A549 (cell line): Measurements from ENCODE around the gene MRPS15.

Experiments used
- CHD2 ChIP-seq: fragments of 150-350 bp; IDR thresholded peaks from 2 replicates; pipeline ENCODE4 v1.6.1; 2014; ENCODE audit warnings: low read length; ENCODE audit not compliant: partially characterized antibody
- CTCF ChIP-seq: fragments of >200 bp; sonication (Bioruptor Twin); formaldehyde crosslinking; IDR thresholded peaks from 3 replicates; pipeline ENCODE4 v1.5.1; 2016
- EP300 ChIP-seq, 2 experiments: fragments of >200 bp; sonication (Bioruptor Twin); formaldehyde crosslinking; IDR thresholded peaks; 2 replicates in 1 of 2; 3 replicates in 1 of 2; pipeline ENCODE4 v1.6.1; 2016 to 2017
- MAX ChIP-seq: IDR thresholded peaks from 2 replicates; pipeline ENCODE4 v1.6.1; 2012
- MYC ChIP-seq: IDR thresholded peaks from 2 replicates; pipeline ENCODE4 v1.6.1; 2012; ENCODE audit warnings: mild to moderate bottlenecking, inconsistent platforms, low read length, improper control_type of control experiment, borderline replicate concordance
- PHF8 ChIP-seq: fragments of 200-600 bp; sonication (generic); IDR thresholded peaks from 2 replicates; pipeline ENCODE4 v1.6.1; 2016; ENCODE audit warnings: low read depth, mild to moderate bottlenecking, antibody characterized with exemption, moderate library complexity, borderline replicate concordance
- POLR2A ChIP-seq: IDR thresholded peaks from 2 replicates; pipeline ENCODE4 v1.6.1; 2012; ENCODE audit warnings: mild to moderate bottlenecking, low read length

GRCh38 chr1:36433102-36433501, 31.1 kb downstream of the MRPS15 start:
- TF ChIP-seq POLR2A (no peak), EP300 (IDR thresholded peaks at IDR 0.05) (no peak), PHF8 (no peak), CTCF (no peak), MYC (no peak), CHD2 (no peak), MAX (no peak)
